GM06990 (cell line): Measurements from ENCODE around the gene SNTG2.

Experiments
- DNase-seq: peaks from one replicate; pipeline ENCODE4 v3.0.0-alpha.2; 2011; ENCODE audit not compliant: insufficient read length; ENCODE audit errors: extremely low read depth
- H3K27me3 ChIP-seq: replicated peaks from 2 replicates; pipeline ENCODE4 v1.6.0; 2011; ENCODE audit warnings: low read length; ENCODE audit not compliant: control insufficient read depth, insufficient read depth
- H3K36me3 ChIP-seq: 2 replicates; pipeline ENCODE4 v1.5.1; 2011; ENCODE audit warnings: low read length; ENCODE audit not compliant: control insufficient read depth, insufficient read depth
- H3K4me3 ChIP-seq: replicated peaks from 2 replicates; pipeline ENCODE4 v1.5.1; 2011; ENCODE audit warnings: low read depth, mild to moderate bottlenecking, control low read depth, low read length
- CTCF ChIP-seq: IDR thresholded peaks from 2 replicates; pipeline ENCODE4 v1.5.1; 2011; ENCODE audit warnings: low read length, control low read depth, mild to moderate bottlenecking, inconsistent platforms; ENCODE audit not compliant: insufficient read depth, poor library complexity, severe bottlenecking

The SNTG2 gene

GRCh38 chr2:1278125-1278524, 327.5 kb downstream of the SNTG2 start:
- H3K27me3 ChIP-seq = no peaks in the 10 kb centered on the region
- H3K36me3 ChIP-seq = no peaks in the 10 kb centered on the region
- DNase-seq = no peak
- no peak overlapping the region for H3K4me3 ChIP-seq
- no peak for TF ChIP-seq CTCF

- TF ChIP-seq CTCF = no peak
- no peaks in the 10 kb centered on the region for H3K27me3 ChIP-seq
- DNase-seq = no peak
- no peak overlapping the region for H3K4me3 ChIP-seq
- H3K36me3 ChIP-seq = no peaks in the 10 kb centered on the region
Observed at GRCh38 chr2:1278861-1279260, 328.2 kb downstream of the SNTG2 start.

- no peaks in the 10 kb centered on the region for H3K36me3 ChIP-seq
- no peaks in the 10 kb centered on the region for H3K27me3 ChIP-seq
- H3K4me3 ChIP-seq = no peak overlapping the region
- no peak for TF ChIP-seq CTCF
- DNase-seq = no peak
Observed at GRCh38 chr2:1282552-1282951, 331.9 kb downstream of the SNTG2 start.

- Histone ChIP-seq H3K36me3 (no peaks in the 10 kb centered on the region), H3K4me3 (no peak overlapping the region), H3K27me3 (no peaks in the 10 kb centered on the region)
- no peak for TF ChIP-seq CTCF
- DNase-seq = no peak
Observed at GRCh38 chr2:1283020-1283801, 332.6 kb downstream of the SNTG2 start.

- DNase-seq = no peak
- TF ChIP-seq CTCF = no peak
- no peaks in the 10 kb centered on the region for H3K36me3 ChIP-seq
- no peaks in the 10 kb centered on the region for H3K27me3 ChIP-seq
- H3K4me3 ChIP-seq = no peak overlapping the region
Observed at GRCh38 chr2:1283871-1284270, 333.2 kb downstream of the SNTG2 start.
